Activated CD4-positive, alpha-beta memory T cell treated with anti-CD3 and anti-CD28 coated beads for 36 hours (primary cell): ENCODE data around the gene HSPA2. TPM values are rescaled to one million over a fixed set of nuclear protein-coding genes. Genes with fewer than 3 reads are reported as not detected.
A peak's percentile ranks its signal among the peaks of the same experiment; 100 is the strongest.

Experiments used
- CTCF ChIA-PET: fragments of 350-600 bp; sonication (Branson Sonifier 250); formaldehyde crosslinking; loops from one replicate; lab custom pipeline; 2021; ENCODE audit warnings: antibody characterized with exemption, inconsistent platforms; lab: Charles Lee
- POLR2A ChIA-PET: fragments of 350-600 bp; sonication (Branson Sonifier 250); formaldehyde crosslinking; loops from one replicate; lab custom pipeline; 2021; ENCODE audit warnings: antibody characterized with exemption; lab: Charles Lee
- DNase-seq: peaks from one replicate; pipeline ENCODE4 v3.0.0-alpha.2; 2020
- H3K27ac Mint-ChIP-seq: one replicate; pipeline ENCODE4 v1.8.0; 2021; ENCODE audit warnings: mixed read lengths
- H3K27me3 Mint-ChIP-seq: one replicate; pipeline ENCODE4 v1.8.0; 2021; ENCODE audit warnings: mixed read lengths
- H3K36me3 Mint-ChIP-seq: one replicate; pipeline ENCODE4 v1.8.0; 2021; ENCODE audit warnings: mixed read lengths
- H3K4me1 Mint-ChIP-seq: one replicate; pipeline ENCODE4 v1.8.0; 2021; ENCODE audit warnings: low read depth, mixed read lengths
- H3K4me3 Mint-ChIP-seq: one replicate; pipeline ENCODE4 v1.8.0; 2021; ENCODE audit warnings: mild to moderate bottlenecking, mixed read lengths
- H3K9me3 Mint-ChIP-seq: one replicate; pipeline ENCODE4 v1.8.0; 2021; ENCODE audit warnings: mixed read lengths
- intact Hi-C: fragments of 100-400 bp; cut with micrococcal nuclease; formaldehyde crosslinking; loops from one replicate; pipeline ENCODE4 v1.15.1; 2023
- total RNA-seq, 2 experiments: library from RNA; stranded (reverse); gene quantifications; one replicate each; pipeline ENCODE4 v1.2.3, GENCODE V29; 2021

The HSPA2 gene
- total RNA-seq, result 1 to 10 TPM; 6.6 to 6.7 TPM

- peak within 1 kb of the TSS; percentile 89 for H3K4me3 Mint-ChIP-seq
- peak within 1 kb of the TSS; percentile 84 for H3K27ac Mint-ChIP-seq
- peaks cover 10% of the 10 kb centered on the region for H3K36me3 Mint-ChIP-seq
- peak; percentile 98 for DNase-seq
- peaks cover 35% of the 10 kb centered on the region for H3K4me1 Mint-ChIP-seq
- ChIA-PET CTCF (interaction anchor here (0.6 to 3.0 kb wide), 21 partner anchors 8 to 374 kb away, joined by 3 to 20 read pairs (median 3); partner anchors contain the start of genes MTHFD1, PPP1R36 and ZBTB1), POLR2A (interaction anchor here (0.9 to 2.0 kb wide), 5 partner anchors 8 to 153 kb away, joined by 3 to 16 read pairs (median 4); partner anchors contain the start of genes ZBTB1 and ZBTB25)
- peaks cover 9% of the 10 kb centered on the region for H3K9me3 Mint-ChIP-seq
- intact Hi-C loops, result loop anchor here (1.0 to 5.0 kb wide), 9 partner anchors 9 to 898 kb away; partner anchors contain the start of genes MTHFD1, PLEKHG3, PPP1R36 and WDR89
- H3K27me3 Mint-ChIP-seq, result peaks cover 24% of the 10 kb centered on the region
These were observed at the start of gene HSPA2 for GRCh38 chr14:64540208-64541202. Gene HSPA2, plus strand, starts transcription at chr14:64540741. Its CDS starts 109 bp downstream, at chr14:64540850.

- Mint-ChIP-seq H3K27me3 (no peaks in the 10 kb centered on the region), H3K27ac (no peak overlapping the region), H3K4me1 (peaks cover 46% of the 10 kb centered on the region), H3K36me3 (peaks cover 26% of the 10 kb centered on the region), H3K4me3 (no peak overlapping the region), H3K9me3 (no peaks in the 10 kb centered on the region)
- POLR2A ChIA-PET, result interaction anchor here (1.2 to 1.5 kb wide), 2 partner anchors 13 to 14 kb away, joined by 3 read pairs; partner anchors contain the start of gene ZBTB1
- no peak for DNase-seq
- intact Hi-C loops, result no loop called here
- CTCF ChIA-PET, result interaction anchor here (0.6 to 2.9 kb wide), 5 partner anchors 13 to 145 kb away, joined by 3 to 10 read pairs (median 4); no protein-coding TSS in a partner anchor
These were observed 48.9 kb upstream of the HSPA2 start for GRCh38 chr14:64491637-64492036.

- intact Hi-C loops, result no loop called here
- H3K36me3 Mint-ChIP-seq, result peaks cover 18% of the 10 kb centered on the region
- H3K27ac Mint-ChIP-seq, result no peak overlapping the region
- no peak overlapping the region for H3K4me3 Mint-ChIP-seq
- ChIA-PET CTCF (interaction anchor here (1.0 to 1.6 kb wide), 3 partner anchors 10 to 64 kb away, joined by 3 read pairs; no protein-coding TSS in a partner anchor), POLR2A (interaction anchor here (1.3 to 1.8 kb wide), 3 partner anchors 8 to 26 kb away, joined by 3 to 4 read pairs (median 3); no protein-coding TSS in a partner anchor)
- DNase-seq, result no peak
- H3K9me3 Mint-ChIP-seq, result no peaks in the 10 kb centered on the region
- peaks cover 55% of the 10 kb centered on the region for H3K4me1 Mint-ChIP-seq
- H3K27me3 Mint-ChIP-seq, result no peaks in the 10 kb centered on the region
These were observed 47.1 kb upstream of the HSPA2 start for GRCh38 chr14:64493455-64493854.

GRCh38 chr14:64495252-64495651 is 45.3 kb upstream of the HSPA2 start:
- Mint-ChIP-seq H3K4me1 (peaks cover 69% of the 10 kb centered on the region), H3K9me3 (no peaks in the 10 kb centered on the region), H3K4me3 (no peak overlapping the region), H3K36me3 (peaks cover 20% of the 10 kb centered on the region), H3K27ac (no peak overlapping the region), H3K27me3 (no peaks in the 10 kb centered on the region)
- intact Hi-C loops, result no loop called here
- DNase-seq, result no peak
- ChIA-PET POLR2A (interaction anchor here (1.4 kb wide), 1 partner anchor 8 kb away, joined by 3 read pairs; the partner anchor contains the start of gene ZBTB25), CTCF (interaction anchor here (0.6 to 3.9 kb wide), 2 partner anchors 16 to 65 kb away, joined by 3 to 29 read pairs; no protein-coding TSS in a partner anchor)

DNA sequence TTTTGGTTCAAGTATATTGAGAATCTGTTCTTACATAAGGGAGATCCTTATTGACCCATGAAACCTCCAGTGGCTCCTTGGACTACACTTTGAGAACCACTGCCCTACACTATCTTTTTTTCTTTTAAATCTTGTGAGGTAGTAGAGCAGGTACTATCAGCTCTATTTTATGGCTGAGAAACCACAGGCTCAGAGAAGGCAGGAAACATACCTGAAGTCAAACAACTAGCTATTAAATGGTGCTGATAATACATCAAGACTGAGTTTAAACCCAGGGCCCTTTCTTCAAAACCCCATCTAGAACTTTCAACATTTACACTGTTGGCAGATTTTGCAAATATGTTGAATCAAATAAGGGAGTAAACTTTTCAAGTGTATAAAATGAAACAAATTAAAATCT is 43.8 kb upstream of the HSPA2 start:
- POLR2A ChIA-PET, result interaction anchor here (1.8 kb wide), 1 partner anchor 17 kb away, joined by 4 read pairs; no protein-coding TSS in a partner anchor

DNA sequence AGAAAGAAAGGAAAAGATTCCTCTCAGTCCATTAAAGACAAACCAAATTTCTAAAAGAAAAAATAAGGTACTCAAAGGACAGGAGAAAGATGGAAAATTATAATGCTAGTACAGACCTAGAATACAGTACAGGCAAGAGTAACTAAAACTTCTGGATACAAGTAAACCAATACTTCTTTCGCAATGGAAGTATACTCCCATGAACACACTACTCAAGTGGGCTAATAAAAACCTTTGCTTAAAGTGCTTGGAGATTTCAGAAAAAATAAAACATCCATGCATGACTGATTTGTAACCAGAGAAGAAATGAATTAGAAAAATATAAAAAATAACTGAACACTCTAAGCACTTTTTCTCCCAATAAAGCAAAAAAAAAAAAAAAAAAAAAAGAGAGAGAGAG is 40.5 kb upstream of the HSPA2 start:
- intact Hi-C loops, result loop anchor here (5.0 to 10.0 kb wide), 3 partner anchors 415 to 1025 kb away; partner anchors contain the start of genes CHURC1 and PPP2R5E
- peaks cover 48% of the 10 kb centered on the region for H3K4me1 Mint-ChIP-seq

More for the DNA sequence above, 43.8 kb upstream of the HSPA2 start:
- DNase-seq, result no peak
- no peaks in the 10 kb centered on the region for H3K27me3 Mint-ChIP-seq
- peaks cover 70% of the 10 kb centered on the region for H3K4me1 Mint-ChIP-seq
- peaks cover 22% of the 10 kb centered on the region for H3K36me3 Mint-ChIP-seq
- intact Hi-C loops, result no loop called here
- H3K4me3 Mint-ChIP-seq, result no peak overlapping the region
- no peaks in the 10 kb centered on the region for H3K9me3 Mint-ChIP-seq
- peak overlapping the region; percentile 21 for H3K27ac Mint-ChIP-seq
- CTCF ChIA-PET, result interaction anchor here (0.6 to 3.9 kb wide), 5 partner anchors 11 to 141 kb away, joined by 3 to 29 read pairs (median 5); no protein-coding TSS in a partner anchor

GRCh38 chr14:64501411-64502171 is 39.0 kb upstream of the HSPA2 start:
- H3K36me3 Mint-ChIP-seq, result peaks cover 31% of the 10 kb centered on the region
- H3K4me1 Mint-ChIP-seq, result peaks cover 47% of the 10 kb centered on the region
- peak overlapping the region; percentile 98 for H3K27ac Mint-ChIP-seq
- POLR2A ChIA-PET, result interaction anchor here (1.2 to 2.9 kb wide), 4 partner anchors 8 to 113 kb away, joined by 3 to 18 read pairs (median 5); partner anchors contain the start of gene MTHFD1
- CTCF ChIA-PET, result interaction anchor here (0.9 to 3.2 kb wide), 5 partner anchors 9 to 72 kb away, joined by 3 to 27 read pairs (median 5); no protein-coding TSS in a partner anchor
- intact Hi-C loops, result loop anchor here (2.0 to 10.0 kb wide), 5 partner anchors 17 to 1027 kb away; partner anchors contain the start of genes CHURC1, MTHFD1 and PPP2R5E
- peak; percentile 18 for DNase-seq
- H3K9me3 Mint-ChIP-seq, result no peaks in the 10 kb centered on the region
- no peaks in the 10 kb centered on the region for H3K27me3 Mint-ChIP-seq
- H3K4me3 Mint-ChIP-seq, result peak overlapping the region; percentile 95

More for the DNA sequence above, 40.5 kb upstream of the HSPA2 start:
- H3K36me3 Mint-ChIP-seq, result peaks cover 24% of the 10 kb centered on the region
- peak overlapping the region; percentile 56 for H3K4me3 Mint-ChIP-seq
- ChIA-PET POLR2A (no interaction called here), CTCF (no interaction called here)
- no peaks in the 10 kb centered on the region for H3K9me3 Mint-ChIP-seq
- no peaks in the 10 kb centered on the region for H3K27me3 Mint-ChIP-seq
- peak overlapping the region; percentile 84 for H3K27ac Mint-ChIP-seq
- DNase-seq, result no peak

- H3K9me3 Mint-ChIP-seq, result no peaks in the 10 kb centered on the region
- peak; percentile 32 for DNase-seq
- H3K27ac Mint-ChIP-seq, result peak overlapping the region; percentile 98
- H3K4me3 Mint-ChIP-seq, result peak overlapping the region; percentile 95
- intact Hi-C loops, result loop anchor here (2.0 to 10.0 kb wide), 5 partner anchors 18 to 1028 kb away; partner anchors contain the start of genes CHURC1, MTHFD1 and PPP2R5E
- ChIA-PET CTCF (interaction anchor here (1.3 to 3.2 kb wide), 4 partner anchors 8 to 73 kb away, joined by 4 to 27 read pairs (median 6); no protein-coding TSS in a partner anchor), POLR2A (interaction anchor here (1.0 to 3.8 kb wide), 7 partner anchors 9 to 164 kb away, joined by 3 to 18 read pairs (median 5); partner anchors contain the start of genes HSPA2 and MTHFD1)
- peaks cover 48% of the 10 kb centered on the region for H3K4me1 Mint-ChIP-seq
- H3K27me3 Mint-ChIP-seq, result no peaks in the 10 kb centered on the region
- peaks cover 28% of the 10 kb centered on the region for H3K36me3 Mint-ChIP-seq
These were observed 38.1 kb upstream of the HSPA2 start for GRCh38 chr14:64502456-64502855.

GRCh38 chr14:64502887-64503433 is 37.6 kb upstream of the HSPA2 start:
- Mint-ChIP-seq H3K4me3 (peak overlapping the region; percentile 95), H3K9me3 (no peaks in the 10 kb centered on the region), H3K4me1 (peaks cover 48% of the 10 kb centered on the region), H3K27me3 (no peaks in the 10 kb centered on the region), H3K36me3 (peaks cover 28% of the 10 kb centered on the region), H3K27ac (peak overlapping the region; percentile 98)
- peak; percentile 37 for DNase-seq
- ChIA-PET CTCF (interaction anchor here (0.7 to 3.2 kb wide), 4 partner anchors 8 to 38 kb away, joined by 3 to 27 read pairs (median 4); partner anchors contain the start of gene HSPA2), POLR2A (interaction anchor here (1.0 to 3.8 kb wide), 6 partner anchors 8 to 164 kb away, joined by 3 to 18 read pairs (median 6); partner anchors contain the start of genes HSPA2 and MTHFD1)
- intact Hi-C loops, result loop anchor here (1.0 to 10.0 kb wide), 7 partner anchors 8 to 1028 kb away; partner anchors contain the start of genes CHURC1, MTHFD1 and PPP2R5E
